Loucy (cell line): ENCODE measurements around the gene CLIP3.

Experiments used
- H2AFZ ChIP-seq: fragments of 200-600 bp; sonication (generic); 2 replicates; pipeline ENCODE4 v1.6.0; 2016; ENCODE audit warnings: antibody characterized with exemption, mild to moderate bottlenecking, low read length, moderate library complexity
- H3F3A ChIP-seq: fragments of 200-600 bp; 2 replicates; pipeline ENCODE4 v1.6.0; 2016; ENCODE audit warnings: antibody characterized with exemption, low read depth, mild to moderate bottlenecking
- H3K27me3 ChIP-seq: fragments of 200-600 bp; sonication (generic); 2 replicates; pipeline ENCODE4 v1.6.1; 2014; ENCODE audit warnings: low read length, mild to moderate bottlenecking; ENCODE audit not compliant: insufficient read depth, poor library complexity, severe bottlenecking
- H3K36me3 ChIP-seq: fragments of 200-600 bp; sonication (generic); 2 replicates; pipeline ENCODE4 v1.6.1; 2016; ENCODE audit warnings: low read length; ENCODE audit not compliant: insufficient read depth
- H3K4me1 ChIP-seq: fragments of 200-600 bp; sonication (generic); 2 replicates; pipeline ENCODE4 v1.5.1; 2014; ENCODE audit warnings: low read length, mild to moderate bottlenecking; ENCODE audit not compliant: insufficient read depth, poor library complexity, severe bottlenecking
- H3K4me2 ChIP-seq: fragments of 200-600 bp; sonication (generic); 2 replicates; pipeline ENCODE4 v1.6.0; 2014; ENCODE audit warnings: antibody characterized with exemption, low read length, low read depth, mild to moderate bottlenecking; ENCODE audit not compliant: poor library complexity, severe bottlenecking
- H3K4me3 ChIP-seq: fragments of 200-600 bp; sonication (generic); 2 replicates; pipeline ENCODE4 v1.5.1; 2014; ENCODE audit warnings: low read length, mild to moderate bottlenecking, mixed read lengths; ENCODE audit not compliant: poor library complexity, severe bottlenecking
- H3K79me2 ChIP-seq: fragments of 200-600 bp; sonication (generic); 2 replicates; pipeline ENCODE4 v1.6.1; 2014; ENCODE audit warnings: low read length; ENCODE audit not compliant: insufficient read depth
- H3K9ac ChIP-seq: fragments of 200-600 bp; sonication (generic); 2 replicates; pipeline ENCODE4 v1.6.0; 2014; ENCODE audit warnings: mild to moderate bottlenecking, low read depth, low read length, moderate library complexity; ENCODE audit not compliant: poor library complexity, severe bottlenecking
- H3K9me2 ChIP-seq: fragments of 200-600 bp; sonication (generic); replicated peaks from 2 replicates; pipeline ENCODE4 v1.6.1; 2016; ENCODE audit warnings: low read depth, low read length, mixed read lengths
- H3K9me3 ChIP-seq: fragments of 200-600 bp; sonication (generic); 2 replicates; pipeline ENCODE4 v1.6.1; 2014; ENCODE audit warnings: mild to moderate bottlenecking, antibody characterized with exemption, low read length, low read depth; ENCODE audit not compliant: insufficient read depth
- H4K20me1 ChIP-seq: fragments of 200-600 bp; sonication (generic); 2 replicates; pipeline ENCODE4 v1.6.0; 2014; ENCODE audit warnings: antibody characterized with exemption, low read length, mild to moderate bottlenecking; ENCODE audit not compliant: insufficient read depth, poor library complexity, severe bottlenecking
- CTCF ChIP-seq: fragments of 200-600 bp; sonication (generic); conservative IDR thresholded peaks from 2 replicates; pipeline ENCODE4 v1.5.1; 2014; ENCODE audit warnings: mild to moderate bottlenecking, antibody characterized with exemption, low read length
- EZH2phosphoT487 ChIP-seq: fragments of 200-600 bp; IDR thresholded peaks from 2 replicates; pipeline ENCODE4 v1.6.1; 2018; ENCODE audit warnings: antibody characterized with exemption, mild to moderate bottlenecking, moderate library complexity, borderline replicate concordance

CLIP3 gene

GRCh38 chr19:35975608-35976214 is 57.0 kb downstream of the CLIP3 start:
- Histone ChIP-seq H3K4me1 (no peaks in the 10 kb centered on the region), H3K27me3 (no peaks in the 10 kb centered on the region), H3K79me2 (no peaks in the 10 kb centered on the region), H2AFZ (no peak overlapping the region), H3K9ac (no peak overlapping the region), H4K20me1 (no peaks in the 10 kb centered on the region), H3K9me2 (no peaks in the 10 kb centered on the region), H3F3A (no peaks in the 10 kb centered on the region), H3K4me2 (no peak overlapping the region), H3K9me3 (no peaks in the 10 kb centered on the region), H3K4me3 (no peak overlapping the region), H3K36me3 (no peaks in the 10 kb centered on the region)
- no peak for TF ChIP-seq CTCF
- TF ChIP-seq EZH2phosphoT487: no peak

GRCh38 chr19:35973487-35973886 is 59.2 kb downstream of the CLIP3 start:
- Histone ChIP-seq H3K9ac (no peak overlapping the region), H3K4me2 (no peak overlapping the region), H3K27me3 (no peaks in the 10 kb centered on the region), H3F3A (no peaks in the 10 kb centered on the region), H4K20me1 (no peaks in the 10 kb centered on the region), H2AFZ (no peak overlapping the region), H3K9me2 (no peaks in the 10 kb centered on the region), H3K4me3 (no peak overlapping the region), H3K9me3 (no peaks in the 10 kb centered on the region), H3K36me3 (no peaks in the 10 kb centered on the region), H3K4me1 (no peaks in the 10 kb centered on the region), H3K79me2 (no peaks in the 10 kb centered on the region)
- TF ChIP-seq EZH2phosphoT487 (no peak), CTCF (no peak)

GRCh38 chr19:35966771-35967170 is 65.9 kb downstream of the CLIP3 start:
- H3K9me2 ChIP-seq: no peaks in the 10 kb centered on the region
- H3K9me3 ChIP-seq: no peaks in the 10 kb centered on the region
- no peak overlapping the region for H3K4me2 ChIP-seq
- H2AFZ ChIP-seq: no peak overlapping the region
- H3F3A ChIP-seq: no peaks in the 10 kb centered on the region
- H3K4me1 ChIP-seq: no peaks in the 10 kb centered on the region
- H3K9ac ChIP-seq: no peak overlapping the region
- no peaks in the 10 kb centered on the region for H3K27me3 ChIP-seq
- no peaks in the 10 kb centered on the region for H3K79me2 ChIP-seq
- H4K20me1 ChIP-seq: no peaks in the 10 kb centered on the region
- no peaks in the 10 kb centered on the region for H3K36me3 ChIP-seq
- TF ChIP-seq CTCF: no peak
- no peak for TF ChIP-seq EZH2phosphoT487
- no peak overlapping the region for H3K4me3 ChIP-seq
